ENCODE results near the gene STAU1. TPM values are rescaled to one million over a fixed set of nuclear protein-coding genes. Genes with fewer than 3 reads are reported as not detected.
"Not testable (repeated sequence)": the region's sequence is repeated elsewhere in the genome, so short reads cannot be mapped to it uniquely, and the experiment has no call there.

The STAU1 gene
- total and polyA plus RNA-seq, 4 donors, result 54.2 to 113 (median 74.0) TPM

GRCh38 chr20:49168864-49169263 lies 19.3 kb downstream of the STAU1 start:
- not testable (repeated sequence) for DNase-seq (ENCODE audit: low read depth in 4 of 6, low spot score in 6 of 6); H3K4me3 ChIP-seq (ENCODE audit: low read depth, low read length); H3K27ac ChIP-seq (ENCODE audit: low read depth, low read length); H3K27me3 ChIP-seq (ENCODE audit: control insufficient read depth, insufficient read depth, low read length); H3K9me3 ChIP-seq (ENCODE audit: control insufficient read depth, insufficient read depth, low read length)
- H3K4me1 ChIP-seq (ENCODE audit: control insufficient read depth, insufficient read depth, low read length), result peaks cover 10% of the 10 kb centered on the region
- 89% methylated on average over 7 of the region's 10 CpGs for WGBS (ENCODE audit: insufficient coverage)
- peaks cover 15% of the 10 kb centered on the region for H3K36me3 ChIP-seq (ENCODE audit: control insufficient read depth, insufficient read depth, low read length)

GRCh38 chr20:49167811-49168507 lies 20.2 kb downstream of the STAU1 start:
- Histone ChIP-seq H3K27ac (ENCODE audit: low read depth, low read length) (peak overlapping the region; percentile 20), H3K4me3 (ENCODE audit: low read depth, low read length) (no peak overlapping the region), H3K27me3 (ENCODE audit: control insufficient read depth, insufficient read depth, low read length) (no peaks in the 10 kb centered on the region), H3K4me1 (ENCODE audit: control insufficient read depth, insufficient read depth, low read length) (peaks cover 10% of the 10 kb centered on the region), H3K36me3 (ENCODE audit: control insufficient read depth, insufficient read depth, low read length) (peaks cover 21% of the 10 kb centered on the region), H3K9me3 (ENCODE audit: control insufficient read depth, insufficient read depth, low read length) (no peaks in the 10 kb centered on the region)
- no peak for DNase-seq (ENCODE audit: low read depth in 4 of 6, low spot score in 6 of 6)
- WGBS (ENCODE audit: insufficient coverage), result 50% methylated on average over 1 of the region's 5 CpGs

DNA sequence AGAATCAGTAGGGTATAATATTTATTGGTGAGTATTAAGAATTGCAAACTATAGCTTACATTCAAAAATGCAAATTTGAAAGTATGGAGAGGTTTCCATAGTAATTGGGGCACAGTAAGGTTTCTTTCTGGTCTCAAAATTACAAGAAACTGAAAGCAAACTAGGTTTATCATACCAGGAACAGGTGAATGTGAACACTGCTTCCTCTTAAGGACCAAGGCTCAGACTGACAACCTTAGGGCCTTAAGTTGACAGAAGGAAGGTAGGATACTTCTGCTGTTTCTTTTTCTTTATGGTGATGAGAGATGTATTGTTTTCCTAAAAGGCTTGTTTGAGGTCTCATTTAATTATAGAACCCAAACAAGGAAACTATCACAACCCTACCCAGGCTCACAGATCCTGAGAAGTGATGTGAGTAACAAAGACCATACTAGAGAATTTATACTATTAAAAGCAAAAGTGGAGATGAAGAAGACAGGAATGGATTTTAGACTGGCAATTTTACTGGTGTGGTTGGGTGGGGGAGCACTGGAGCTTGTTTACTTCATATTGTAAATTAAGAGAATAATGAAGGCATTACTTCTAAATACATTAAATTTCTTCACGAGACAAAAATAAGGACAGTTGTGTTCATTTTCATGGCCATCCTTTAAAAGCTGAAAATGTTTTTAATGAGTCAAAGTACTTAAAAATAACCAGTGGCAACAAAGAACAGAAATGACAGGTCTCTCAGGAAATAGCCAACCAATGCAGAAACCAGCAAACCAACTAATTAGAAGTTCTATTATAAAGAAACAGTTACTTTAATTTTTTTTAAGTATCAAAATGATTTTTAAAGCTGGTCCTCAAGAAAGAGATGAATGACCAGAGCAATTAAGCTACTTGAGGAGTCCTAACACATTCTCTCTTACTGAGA lies 21.3 kb downstream of the STAU1 start:
- no CpG with 5 or more reads among the region's 1 CpG for WGBS (ENCODE audit: insufficient coverage)
- no peaks in the 10 kb centered on the region for H3K9me3 ChIP-seq (ENCODE audit: control insufficient read depth, insufficient read depth, low read length)
- H3K4me3 ChIP-seq (ENCODE audit: low read depth, low read length), result no peak overlapping the region
- DNase-seq (ENCODE audit: low read depth in 4 of 6, low spot score in 6 of 6), result no peak
- H3K27ac ChIP-seq (ENCODE audit: low read depth, low read length), result peak overlapping the region; percentile 27
- peaks cover 25% of the 10 kb centered on the region for H3K36me3 ChIP-seq (ENCODE audit: control insufficient read depth, insufficient read depth, low read length)
- peaks cover 7% of the 10 kb centered on the region for H3K4me1 ChIP-seq (ENCODE audit: control insufficient read depth, insufficient read depth, low read length)
- no peaks in the 10 kb centered on the region for H3K27me3 ChIP-seq (ENCODE audit: control insufficient read depth, insufficient read depth, low read length)

- no CpG with 5 or more reads among the region's 5 CpGs for WGBS (ENCODE audit: insufficient coverage)
- Histone ChIP-seq H3K36me3 (ENCODE audit: control insufficient read depth, insufficient read depth, low read length) (peaks cover 25% of the 10 kb centered on the region), H3K9me3 (ENCODE audit: control insufficient read depth, insufficient read depth, low read length) (no peaks in the 10 kb centered on the region), H3K27ac (ENCODE audit: low read depth, low read length) (no peak overlapping the region), H3K4me3 (ENCODE audit: low read depth, low read length) (no peak overlapping the region), H3K4me1 (ENCODE audit: control insufficient read depth, insufficient read depth, low read length) (peaks cover 4% of the 10 kb centered on the region), H3K27me3 (ENCODE audit: control insufficient read depth, insufficient read depth, low read length) (no peaks in the 10 kb centered on the region)
- DNase-seq (ENCODE audit: low read depth in 4 of 6, low spot score in 6 of 6), result no peak
These were observed 22.5 kb downstream of the STAU1 start for GRCh38 chr20:49165611-49166010.

DNA sequence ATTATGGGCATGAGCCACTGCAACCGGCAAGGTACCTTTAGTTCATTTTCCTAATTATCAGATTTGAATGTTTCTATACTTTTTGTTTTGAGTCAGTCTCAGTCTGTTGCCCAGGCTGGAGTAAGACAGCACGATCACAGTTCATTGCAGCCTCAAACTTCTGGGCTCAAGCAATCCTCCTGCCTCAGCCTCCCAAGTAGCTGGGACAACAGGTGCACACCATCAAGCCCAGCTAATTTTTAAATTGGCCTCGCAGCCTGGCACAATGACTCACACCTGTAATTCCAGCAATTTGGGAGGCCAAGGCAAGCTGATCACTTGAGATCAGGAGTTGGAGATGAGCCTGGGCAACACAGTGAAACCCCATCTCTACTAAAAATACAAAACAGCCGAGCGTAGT lies 24.4 kb downstream of the STAU1 start:
- Histone ChIP-seq H3K36me3 (ENCODE audit: control insufficient read depth, insufficient read depth, low read length) (peaks cover 25% of the 10 kb centered on the region), H3K27me3 (ENCODE audit: control insufficient read depth, insufficient read depth, low read length) (no peaks in the 10 kb centered on the region), H3K9me3 (ENCODE audit: control insufficient read depth, insufficient read depth, low read length) (no peaks in the 10 kb centered on the region), H3K4me1 (ENCODE audit: control insufficient read depth, insufficient read depth, low read length) (peaks cover 4% of the 10 kb centered on the region), H3K27ac (ENCODE audit: low read depth, low read length) (no peak overlapping the region), H3K4me3 (ENCODE audit: low read depth, low read length) (no peak overlapping the region)
- 100% methylated on average over 2 of the region's 5 CpGs for WGBS (ENCODE audit: insufficient coverage)
- no peak for DNase-seq (ENCODE audit: low read depth in 4 of 6, low spot score in 6 of 6)

GRCh38 chr20:49161428-49162152 lies 26.5 kb downstream of the STAU1 start:
- Histone ChIP-seq H3K4me3 (ENCODE audit: low read depth, low read length) (no peak overlapping the region), H3K27ac (ENCODE audit: low read depth, low read length) (no peak overlapping the region), H3K27me3 (ENCODE audit: control insufficient read depth, insufficient read depth, low read length) (no peaks in the 10 kb centered on the region), H3K36me3 (ENCODE audit: control insufficient read depth, insufficient read depth, low read length) (peaks cover 32% of the 10 kb centered on the region), H3K9me3 (ENCODE audit: control insufficient read depth, insufficient read depth, low read length) (no peaks in the 10 kb centered on the region), H3K4me1 (ENCODE audit: control insufficient read depth, insufficient read depth, low read length) (no peaks in the 10 kb centered on the region)
- DNase-seq (ENCODE audit: low read depth in 4 of 6, low spot score in 6 of 6), result no peak
- WGBS (ENCODE audit: insufficient coverage), result 100% methylated on average over 3 of the region's 6 CpGs

DNA sequence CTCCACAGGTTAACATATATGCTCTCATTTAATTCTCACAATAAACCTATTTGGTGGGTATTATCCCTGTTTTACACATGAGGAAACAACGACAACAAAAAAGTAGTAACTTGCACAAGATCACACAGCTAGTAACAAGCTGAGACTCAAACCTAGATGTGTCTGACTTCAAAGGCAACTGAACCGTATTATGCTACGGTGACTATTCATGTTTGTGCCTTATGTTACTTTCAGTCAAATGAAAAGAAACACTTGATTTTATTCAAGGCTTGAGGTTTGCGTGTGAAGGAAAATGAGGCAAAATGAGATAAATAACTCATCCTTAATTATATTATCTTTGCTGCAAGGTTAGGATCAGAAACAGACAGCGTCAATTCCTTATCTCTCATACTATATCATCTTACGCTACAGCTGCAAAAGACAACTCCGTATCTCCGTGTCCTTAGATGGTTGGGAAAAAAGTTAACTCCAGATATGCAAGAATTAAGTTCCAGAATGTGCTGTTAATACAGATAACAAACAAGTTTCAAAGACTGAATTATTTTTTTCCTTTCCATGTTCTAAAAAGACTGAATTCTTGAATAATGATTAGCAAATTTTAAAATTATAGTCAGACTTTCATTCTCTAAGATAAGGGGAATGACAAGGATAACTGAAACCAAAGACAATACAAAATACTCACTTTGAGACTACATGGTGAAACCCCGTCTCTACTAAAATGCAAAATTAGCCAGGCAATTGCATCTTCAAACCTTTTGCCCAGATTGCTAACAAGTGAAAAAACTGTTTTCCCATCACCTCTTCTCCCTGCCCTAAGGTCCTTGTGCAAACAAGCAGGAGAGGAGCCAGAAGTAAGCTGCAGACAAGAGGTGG lies 27.8 kb downstream of the STAU1 start:
- DNase-seq (ENCODE audit: low read depth in 4 of 6, low spot score in 6 of 6), result no peak
- WGBS (ENCODE audit: insufficient coverage), result 83% methylated on average over 1 of the region's 9 CpGs
- Histone ChIP-seq H3K9me3 (ENCODE audit: control insufficient read depth, insufficient read depth, low read length) (no peaks in the 10 kb centered on the region), H3K27me3 (ENCODE audit: control insufficient read depth, insufficient read depth, low read length) (no peaks in the 10 kb centered on the region), H3K27ac (ENCODE audit: low read depth, low read length) (no peak overlapping the region), H3K36me3 (ENCODE audit: control insufficient read depth, insufficient read depth, low read length) (peaks cover 30% of the 10 kb centered on the region), H3K4me1 (ENCODE audit: control insufficient read depth, insufficient read depth, low read length) (no peaks in the 10 kb centered on the region), H3K4me3 (ENCODE audit: low read depth, low read length) (no peak overlapping the region)

DNA sequence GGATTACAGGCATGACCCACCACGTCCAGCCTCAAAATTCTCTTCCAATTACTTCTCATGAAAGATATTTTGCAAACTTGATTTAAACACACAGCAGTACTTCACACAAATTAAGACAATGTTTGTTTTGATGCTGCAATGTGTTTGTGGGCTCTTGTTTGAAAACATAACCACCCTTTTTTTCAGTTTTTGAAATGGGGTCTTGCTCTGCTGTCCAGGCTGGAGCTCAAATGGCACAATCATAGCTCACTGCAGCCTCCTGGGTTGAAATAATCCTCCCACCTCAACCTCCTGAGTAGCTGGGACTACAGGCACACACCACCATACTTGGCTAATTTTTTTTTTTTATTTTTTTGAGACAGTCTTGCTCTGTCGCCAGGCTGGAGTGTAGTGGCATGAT lies 31.0 kb downstream of the STAU1 start:
- no CpG with 5 or more reads among the region's 2 CpGs for WGBS (ENCODE audit: insufficient coverage)
- Histone ChIP-seq H3K4me3 (ENCODE audit: low read depth, low read length) (no peak overlapping the region), H3K27me3 (ENCODE audit: control insufficient read depth, insufficient read depth, low read length) (no peaks in the 10 kb centered on the region), H3K4me1 (ENCODE audit: control insufficient read depth, insufficient read depth, low read length) (no peaks in the 10 kb centered on the region), H3K27ac (ENCODE audit: low read depth, low read length) (no peak overlapping the region), H3K36me3 (ENCODE audit: control insufficient read depth, insufficient read depth, low read length) (peaks cover 18% of the 10 kb centered on the region), H3K9me3 (ENCODE audit: control insufficient read depth, insufficient read depth, low read length) (no peaks in the 10 kb centered on the region)
- no peak for DNase-seq (ENCODE audit: low read depth in 4 of 6, low spot score in 6 of 6)

- no peak overlapping the region for H3K4me3 ChIP-seq (ENCODE audit: low read depth, low read length)
- no peak for DNase-seq (ENCODE audit: low read depth in 4 of 6, low spot score in 6 of 6)
These were observed 31.7 kb downstream of the STAU1 start for GRCh38 chr20:49156481-49156880.

More at GRCh38 chr20:49156481-49156880, 31.7 kb downstream of the STAU1 start:
- peaks cover 20% of the 10 kb centered on the region for H3K36me3 ChIP-seq (ENCODE audit: control insufficient read depth, insufficient read depth, low read length)
- H3K27ac ChIP-seq (ENCODE audit: low read depth, low read length), result no peak overlapping the region
- WGBS (ENCODE audit: insufficient coverage), result 100% methylated on average over 1 of the region's 1 CpG
- H3K27me3 ChIP-seq (ENCODE audit: control insufficient read depth, insufficient read depth, low read length), result no peaks in the 10 kb centered on the region
- no peaks in the 10 kb centered on the region for H3K4me1 ChIP-seq (ENCODE audit: control insufficient read depth, insufficient read depth, low read length)
- H3K9me3 ChIP-seq (ENCODE audit: control insufficient read depth, insufficient read depth, low read length), result no peaks in the 10 kb centered on the region

Measured in spinal cord (tissue), 10 donors.